ENCODE results near the gene C2orf81. TPM values are rescaled to one million over a fixed set of nuclear protein-coding genes. Genes with fewer than 3 reads are reported as not detected.
"Not testable (repeated sequence)": the region's sequence is repeated elsewhere in the genome, so short reads cannot be mapped to it uniquely, and the experiment has no call there.

Gene C2orf81
- total RNA-seq, 1 donor from 2014 or later, result 7.9 TPM

DNA sequence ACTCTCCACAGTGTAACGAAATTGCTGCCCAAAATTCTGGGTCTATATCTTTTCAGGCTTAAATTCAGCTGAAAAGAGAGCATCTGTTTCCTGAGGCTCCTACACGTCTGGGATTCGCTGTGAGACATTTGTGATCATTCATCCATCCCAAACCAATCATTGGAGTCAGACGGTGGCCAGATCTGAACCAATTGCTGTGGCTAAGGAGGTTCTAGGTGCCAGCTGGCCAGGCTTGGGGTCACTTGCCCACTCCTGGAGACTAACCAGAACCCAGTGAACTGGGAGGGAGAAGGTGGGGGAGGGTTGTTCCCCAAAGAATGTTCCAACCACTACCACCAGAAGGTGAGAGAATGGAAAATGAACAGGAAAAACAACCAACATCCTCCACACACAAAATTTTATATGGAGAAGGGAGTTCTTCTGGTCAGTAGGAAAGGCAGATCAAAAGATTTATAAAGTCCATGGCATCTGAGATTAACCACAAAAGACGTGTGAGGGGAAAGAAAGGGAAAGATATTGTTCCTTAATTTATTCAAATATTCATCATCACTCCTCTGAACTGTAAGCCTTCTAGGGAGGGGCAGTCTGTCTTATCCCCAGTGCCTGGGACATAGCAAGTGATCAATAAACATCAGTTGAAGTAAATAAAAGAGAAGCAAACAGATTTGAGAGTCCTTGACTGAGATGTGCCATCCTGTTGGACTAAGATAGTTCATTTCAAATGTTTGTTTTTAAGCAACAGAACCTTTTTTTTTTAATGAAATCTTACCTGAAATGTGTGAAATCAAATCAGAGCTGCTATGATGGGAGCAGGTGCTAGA is 23.3 kb upstream of the C2orf81 start:
- no peak overlapping the region for H3K4me3 Mint-ChIP-seq
- no peaks in the 10 kb centered on the region for H3K9me3 Mint-ChIP-seq
- no peaks in the 10 kb centered on the region for H3K36me3 Mint-ChIP-seq (ENCODE audit: low read depth)
- peaks cover 14% of the 10 kb centered on the region for H3K4me1 Mint-ChIP-seq
- no peak overlapping the region for H3K27ac Mint-ChIP-seq (ENCODE audit: unreplicated experiment)
- TF ChIP-seq CTCF (conservative IDR thresholded peaks at IDR 0.05), result no peak
- no peak for DNase-seq (ENCODE audit: low read depth, low spot score)
- H3K27me3 Mint-ChIP-seq (ENCODE audit: low read depth), result peaks cover 48% of the 10 kb centered on the region

DNA sequence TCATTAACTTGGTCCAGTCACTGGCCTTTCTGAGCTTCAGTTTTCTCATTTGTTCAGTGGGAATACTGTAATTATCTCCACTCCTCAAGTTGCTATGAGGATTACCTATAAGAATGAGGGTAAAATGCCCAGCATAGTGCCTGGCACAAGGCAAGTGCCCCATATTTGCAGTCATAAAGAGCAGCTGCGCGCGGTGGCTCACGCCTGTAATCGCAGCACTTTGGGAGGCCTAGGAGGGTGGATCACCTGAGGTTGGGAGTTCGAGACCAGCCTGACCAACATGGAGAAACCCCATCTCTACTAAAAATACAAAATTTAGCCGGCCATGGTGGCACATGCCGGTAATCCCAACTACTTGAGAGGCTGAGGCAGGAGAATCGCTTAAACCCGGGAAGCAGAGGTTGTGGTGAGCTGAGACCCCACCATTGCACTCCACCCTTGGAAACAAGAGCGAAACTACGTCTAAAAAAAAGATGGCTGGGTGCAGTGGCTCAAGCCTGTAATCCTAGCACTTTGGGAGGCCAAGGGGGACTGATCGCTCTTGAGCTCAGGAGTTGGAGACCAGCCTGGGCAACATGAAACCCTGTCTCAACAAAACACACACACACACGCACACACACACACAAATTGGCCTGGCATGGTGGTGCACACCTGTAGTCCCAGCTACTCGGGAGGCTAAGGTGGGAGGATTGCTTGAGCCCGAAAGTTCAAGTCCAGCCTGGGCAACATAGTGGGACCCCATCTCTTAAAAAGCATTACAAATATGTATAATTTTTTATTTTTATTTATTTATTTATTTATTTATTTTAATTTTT is 21.3 kb upstream of the C2orf81 start:
- Mint-ChIP-seq H3K27me3 (ENCODE audit: low read depth) (peaks cover 48% of the 10 kb centered on the region), H3K4me3 (peak overlapping the region; percentile 89), H3K27ac (ENCODE audit: unreplicated experiment) (peak overlapping the region; percentile 37), H3K4me1 (peaks cover 35% of the 10 kb centered on the region)
- not testable (repeated sequence) for H3K9me3 Mint-ChIP-seq; H3K36me3 Mint-ChIP-seq (ENCODE audit: low read depth); DNase-seq (ENCODE audit: low read depth, low spot score)

DNA sequence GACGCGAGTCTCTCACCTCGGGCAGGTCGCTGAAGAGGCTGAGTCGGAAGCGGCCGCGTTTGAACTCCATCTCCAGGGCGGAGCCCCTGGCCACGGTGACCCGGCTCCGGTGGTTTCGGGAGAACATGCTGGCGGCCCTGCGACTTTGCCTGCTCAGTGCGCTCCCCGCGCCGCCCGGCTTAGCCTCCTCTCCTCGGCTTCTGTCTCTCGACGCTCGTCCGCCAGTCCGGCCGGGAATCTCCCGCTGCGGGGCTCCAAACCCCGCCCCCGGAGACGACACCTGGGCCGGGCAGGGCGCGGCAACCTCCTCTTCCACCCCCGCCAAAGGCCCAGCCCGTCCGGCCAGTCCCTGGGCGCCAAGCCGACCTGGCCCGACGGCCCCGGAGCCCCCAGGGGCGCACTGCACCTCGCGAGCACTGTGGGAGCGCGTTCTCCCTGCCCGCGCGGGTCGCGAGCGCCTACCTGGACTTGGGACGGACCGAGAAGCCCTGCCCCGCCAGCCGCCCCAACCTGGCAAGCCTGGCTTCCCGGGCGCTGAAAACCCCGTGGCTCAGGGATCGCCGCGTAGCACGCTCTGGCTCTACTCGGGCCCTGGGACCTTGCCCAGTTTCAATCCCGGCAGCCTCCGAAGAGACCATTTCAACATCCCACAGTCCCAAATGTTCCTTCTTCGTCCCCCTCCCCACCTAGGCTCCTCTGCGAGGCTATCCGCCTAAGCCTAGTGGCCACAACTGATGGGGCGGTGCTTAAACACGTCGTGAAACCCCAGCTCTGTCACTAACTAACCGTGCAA is 20.5 kb upstream of the C2orf81 start, which contains the start of gene RTKN:
TSS of gene RTKN (minus strand) at position 248 of the 793 bp plus-strand sequence. CDS start at position 127, 121 bp downstream.
- Mint-ChIP-seq H3K36me3 (ENCODE audit: low read depth) (peaks cover 4% of the 10 kb centered on the region), H3K9me3 (no peaks in the 10 kb centered on the region), H3K4me1 (peaks cover 41% of the 10 kb centered on the region), H3K27ac (ENCODE audit: unreplicated experiment) (peak within 1 kb of the TSS; percentile 89), H3K4me3 (peak within 1 kb of the TSS; percentile 94), H3K27me3 (ENCODE audit: low read depth) (peaks cover 46% of the 10 kb centered on the region)
- no peak for TF ChIP-seq CTCF (conservative IDR thresholded peaks at IDR 0.05)
- peak; percentile 28 for DNase-seq (ENCODE audit: low read depth, low spot score)

- no peak for TF ChIP-seq CTCF (conservative IDR thresholded peaks at IDR 0.05)
- Mint-ChIP-seq H3K9me3 (no peaks in the 10 kb centered on the region), H3K27me3 (ENCODE audit: low read depth) (peaks cover 44% of the 10 kb centered on the region), H3K4me1 (peaks cover 45% of the 10 kb centered on the region), H3K36me3 (ENCODE audit: low read depth) (peaks cover 4% of the 10 kb centered on the region), H3K4me3 (peak overlapping the region; percentile 94), H3K27ac (ENCODE audit: unreplicated experiment) (peak overlapping the region; percentile 89)
- no peak for DNase-seq (ENCODE audit: low read depth, low spot score)
Measured at GRCh38 chr2:74441170-74441689, 19.8 kb upstream of the C2orf81 start.

DNA sequence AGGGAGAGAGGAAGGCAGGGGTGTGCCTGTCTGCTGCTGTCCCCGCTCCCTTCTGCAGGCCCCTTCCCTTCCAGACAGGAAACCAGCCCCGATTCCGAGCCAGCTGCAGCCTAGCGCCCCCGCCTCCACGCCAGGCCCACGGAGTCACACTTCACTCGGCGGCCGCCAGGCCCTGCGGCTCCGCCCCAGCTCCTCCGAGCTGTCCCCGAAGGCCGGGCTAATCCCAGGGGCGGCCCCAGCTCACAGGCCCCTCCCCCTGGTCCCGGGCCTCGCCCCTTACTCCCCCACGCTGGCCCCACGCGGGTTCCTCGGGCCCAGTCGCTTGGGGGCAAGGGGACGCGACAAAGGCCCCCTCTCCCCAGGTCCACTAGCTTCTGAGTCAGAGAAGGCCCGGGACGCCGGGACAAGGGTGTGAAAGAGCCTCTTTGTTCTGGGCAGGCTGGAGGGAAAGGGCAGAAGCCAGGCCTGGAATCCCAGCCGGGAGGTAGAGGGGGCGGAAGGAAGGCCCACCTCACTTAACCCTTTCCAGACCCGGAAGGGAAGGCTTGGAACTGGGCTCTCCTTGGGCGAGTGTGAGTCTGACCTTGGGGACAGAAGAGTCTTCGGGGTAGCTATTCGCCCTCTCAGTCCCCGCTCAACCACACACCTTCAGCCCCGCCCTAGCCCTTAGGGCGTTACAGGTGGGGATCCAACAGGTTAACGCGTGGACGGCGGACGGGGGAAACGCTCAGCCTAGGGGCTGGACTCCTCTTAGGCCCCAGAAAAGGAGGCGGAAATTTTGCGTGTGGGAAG is 19.2 kb upstream of the C2orf81 start:
- H3K4me1 Mint-ChIP-seq, result peaks cover 48% of the 10 kb centered on the region
- TF ChIP-seq CTCF (conservative IDR thresholded peaks at IDR 0.05), result peak; percentile 42
- DNase-seq (ENCODE audit: low read depth, low spot score), result peak; percentile 85
- peaks cover 7% of the 10 kb centered on the region for H3K36me3 Mint-ChIP-seq (ENCODE audit: low read depth)
- peak overlapping the region; percentile 98 for H3K27ac Mint-ChIP-seq (ENCODE audit: unreplicated experiment)
- H3K9me3 Mint-ChIP-seq, result no peaks in the 10 kb centered on the region
- peak overlapping the region; percentile 94 for H3K4me3 Mint-ChIP-seq
- H3K27me3 Mint-ChIP-seq (ENCODE audit: low read depth), result peaks cover 42% of the 10 kb centered on the region
